ENCODE data around the gene PRLH. TPM values are rescaled to one million over a fixed set of nuclear protein-coding genes. Genes with fewer than 3 reads are reported as not detected.

PRLH gene
- total and polyA plus RNA-seq, 2 of the 13 experiments (the other 11 are each of a cell fraction or from before 2014, with no cell fraction given): not detected

- BruUV-seq (replicated peaks): no TSS peak
- no peaks in the 10 kb centered on the region for H3K9me3 ChIP-seq (ENCODE audit: low read length)
- no peaks in the 10 kb centered on the region for H3K27me3 ChIP-seq (ENCODE audit: control insufficient read depth in 1 of 2, insufficient read depth in 2 of 2, low read length in 2 of 2)
- peaks cover 22% of the 10 kb centered on the region for H3K4me1 ChIP-seq (ENCODE audit: insufficient read depth, low read length)
- in situ Hi-C loops (cut with HindIII; ENCODE audit: extremely low pct_ligation_motif_present, low pct_unique_long_range_greater_than_20kb) (no loop called here), intact Hi-C loops (cut with micrococcal nuclease; ENCODE audit: unreplicated experiment) (no loop called here)
- no peak overlapping the region for H3K4me2 ChIP-seq (ENCODE audit: low read depth, low read length)
- H3K79me2 ChIP-seq (ENCODE audit: insufficient read depth, low read length): no peaks in the 10 kb centered on the region
- ChIA-PET CTCF (ENCODE audit: low intra/inter-chr PET ratio, low total read pairs) (no interaction called here), POLR2A (no interaction called here)
- H3K27ac ChIP-seq (ENCODE audit: extremely low read length, insufficient read depth, low read length): no peak overlapping the region
- H2AFZ ChIP-seq (ENCODE audit: low read length): no peak overlapping the region
- ATAC-seq (no peak), FAIRE-seq (no peak), DNase-seq (ENCODE audit: low spot score) (no peak)
- 91% methylated on average over 25 of the region's 26 CpGs for WGBS (ENCODE audit: low lambda C conversion rate)
- TF ChIP-seq MAFK (conservative IDR thresholded peaks at IDR 0.05 in 1 of 2, IDR thresholded peaks at IDR 0.05 in 1 of 2; ENCODE audit: low read length in 2 of 2) (no peak), AGO2 (optimal IDR thresholded peaks at IDR 0.05; ENCODE audit: low read depth, low read length) (peak; percentile 59), SRSF4 (IDR thresholded peaks at IDR 0.05; ENCODE audit: low read depth, low read length, poor library complexity, severe bottlenecking) (no peak), NR2F6 (IDR thresholded peaks at IDR 0.05) (no peak), NR2F6 (CRISPR knock-in tag; IDR thresholded peaks at IDR 0.05) (no peak), RBFOX2 (IDR thresholded peaks at IDR 0.05; ENCODE audit: low read depth, low read length) (0 out of 2 replicates have a peak, but pooled peaks have one; percentile 24), MEIS2 (CRISPR knock-in tag; IDR thresholded peaks at IDR 0.05) (no peak), ZNF33A (CRISPR knock-in tag; IDR thresholded peaks at IDR 0.05; ENCODE audit: borderline replicate concordance) (no peak), SNAPC2 (CRISPR knock-in tag; IDR thresholded peaks at IDR 0.05) (no peak), IKZF5 (CRISPR knock-in tag; IDR thresholded peaks at IDR 0.05) (no peak), SKIL (CRISPR knock-in tag; IDR thresholded peaks at IDR 0.05; ENCODE audit: borderline replicate concordance) (no peak), HNRNPK (IDR thresholded peaks at IDR 0.05; ENCODE audit: low read depth, low read length, poor library complexity, severe bottlenecking) (no peak), MTF1 (CRISPR knock-in tag; IDR thresholded peaks at IDR 0.05) (no peak), ZFP36L2 (CRISPR knock-in tag; IDR thresholded peaks at IDR 0.05) (no peak)
- no peak overlapping the region for H3K4me3 ChIP-seq (replicated peaks in 1 of 3; ENCODE audit: insufficient read depth in 1 of 3, low read depth in 2 of 3, low read length in 3 of 3)
- peaks cover 13% of the 10 kb centered on the region; the same call in 1 of the 2 replicates for H4K20me1 ChIP-seq (ENCODE audit: insufficient read depth, low read length)
- peaks cover 17 to 51% of the 10 kb centered on the region in 2 experiments for H3K36me3 ChIP-seq (replicated peaks in 1 of 2; ENCODE audit: control insufficient read depth in 1 of 2, insufficient read depth in 2 of 2, low read length in 2 of 2)
- no peak overlapping the region for H3K9ac ChIP-seq (ENCODE audit: insufficient read depth, low read depth, low read length)
Measured at GRCh38 chr2:237577956-237578870, 11.8 kb downstream of the PRLH start.
